ENCODE data around the gene NUP98.
"Not testable (repeated sequence)": the region's sequence is repeated elsewhere in the genome, so short reads cannot be mapped to it uniquely, and the experiment has no call there.

NUP98 gene

GRCh38 chr11:3817181-3817800 lies 19.9 kb upstream of the NUP98 start:
- CTCF ChIA-PET, result no interaction called here
- DNase-seq (ENCODE audit: extremely low spot score), result no peak
- POLR2A ChIA-PET, result no interaction called here
- TF ChIP-seq HDGF (IDR thresholded peaks at IDR 0.05; ENCODE audit: borderline replicate concordance) (no peak), CTBP1 (IDR thresholded peaks at IDR 0.05; ENCODE audit: borderline replicate concordance) (no peak), PKNOX1 (IDR thresholded peaks at IDR 0.05) (no peak), ARNT (IDR thresholded peaks at IDR 0.05) (no peak), SUZ12 (IDR thresholded peaks at IDR 0.05) (no peak), ZNF384 (IDR thresholded peaks at IDR 0.05) (no peak), FOXK2 (IDR thresholded peaks at IDR 0.05) (no peak), L3MBTL2 (conservative IDR thresholded peaks at IDR 0.05) (no peak), BHLHE40 (IDR thresholded peaks at IDR 0.05; ENCODE audit: borderline replicate concordance) (no peak), SP1 (IDR thresholded peaks at IDR 0.05) (no peak), FOXM1 (IDR thresholded peaks at IDR 0.05; ENCODE audit: borderline replicate concordance) (no peak), NFRKB (IDR thresholded peaks at IDR 0.05) (no peak)

- no peak for TF ChIP-seq PKNOX1 (IDR thresholded peaks at IDR 0.05)
- no peak for TF ChIP-seq NFRKB (IDR thresholded peaks at IDR 0.05)
- no peak for TF ChIP-seq HDGF (IDR thresholded peaks at IDR 0.05; ENCODE audit: borderline replicate concordance)
- no peak for TF ChIP-seq L3MBTL2 (conservative IDR thresholded peaks at IDR 0.05)
- no peak for TF ChIP-seq BHLHE40 (IDR thresholded peaks at IDR 0.05; ENCODE audit: borderline replicate concordance)
- TF ChIP-seq ARNT (IDR thresholded peaks at IDR 0.05), result no peak
- no peak for TF ChIP-seq LEF1 (IDR thresholded peaks at IDR 0.05; ENCODE audit: borderline replicate concordance)
- TF ChIP-seq FOXM1 (IDR thresholded peaks at IDR 0.05; ENCODE audit: borderline replicate concordance), result no peak
- TF ChIP-seq SP1 (IDR thresholded peaks at IDR 0.05), result no peak
- no peak for TF ChIP-seq ELF4 (IDR thresholded peaks at IDR 0.05)
- TF ChIP-seq SUZ12 (IDR thresholded peaks at IDR 0.05), result no peak
- no peak for TF ChIP-seq ZNF384 (IDR thresholded peaks at IDR 0.05)
- TF ChIP-seq FOXA1 (IDR thresholded peaks at IDR 0.05), result no peak
- TF ChIP-seq FOXK2 (IDR thresholded peaks at IDR 0.05), result no peak
- no peak for TF ChIP-seq CTBP1 (IDR thresholded peaks at IDR 0.05; ENCODE audit: borderline replicate concordance)
- TF ChIP-seq TARDBP (IDR thresholded peaks at IDR 0.05), result no peak
- CTCF ChIA-PET, result no interaction called here
- POLR2A ChIA-PET, result no interaction called here
- no peak for DNase-seq (ENCODE audit: extremely low spot score)
Observed at GRCh38 chr11:3816673-3817072, 19.3 kb upstream of the NUP98 start.

- no peak for TF ChIP-seq ZNF384 (IDR thresholded peaks at IDR 0.05)
- TF ChIP-seq CTBP1 (IDR thresholded peaks at IDR 0.05; ENCODE audit: borderline replicate concordance), result no peak
- no peak for TF ChIP-seq BHLHE40 (IDR thresholded peaks at IDR 0.05; ENCODE audit: borderline replicate concordance)
- TF ChIP-seq LEF1 (IDR thresholded peaks at IDR 0.05; ENCODE audit: borderline replicate concordance), result no peak
- TF ChIP-seq HDGF (IDR thresholded peaks at IDR 0.05; ENCODE audit: borderline replicate concordance), result no peak
- no peak for TF ChIP-seq SP1 (IDR thresholded peaks at IDR 0.05)
- TF ChIP-seq FOXK2 (IDR thresholded peaks at IDR 0.05), result no peak
- no peak for TF ChIP-seq L3MBTL2 (conservative IDR thresholded peaks at IDR 0.05)
- TF ChIP-seq TARDBP (IDR thresholded peaks at IDR 0.05), result no peak
- no peak for TF ChIP-seq FOXM1 (IDR thresholded peaks at IDR 0.05; ENCODE audit: borderline replicate concordance)
- no peak for TF ChIP-seq SUZ12 (IDR thresholded peaks at IDR 0.05)
- no peak for TF ChIP-seq ELF4 (IDR thresholded peaks at IDR 0.05)
- TF ChIP-seq FOXA1 (IDR thresholded peaks at IDR 0.05), result no peak
- no peak for TF ChIP-seq ARNT (IDR thresholded peaks at IDR 0.05)
- no peak for TF ChIP-seq NFRKB (IDR thresholded peaks at IDR 0.05)
- TF ChIP-seq PKNOX1 (IDR thresholded peaks at IDR 0.05), result no peak
- CTCF ChIA-PET, result no interaction called here
- DNase-seq (ENCODE audit: extremely low spot score), result no peak
- POLR2A ChIA-PET, result no interaction called here
Observed at GRCh38 chr11:3815845-3816244, 18.5 kb upstream of the NUP98 start.

- POLR2A ChIA-PET, result interaction anchor here (1.1 kb wide), 1 partner anchor 26 kb away, joined by 3 read pairs; the partner anchor contains the start of gene RHOG
- DNase-seq (ENCODE audit: extremely low spot score); CTCF ChIA-PET: not testable (repeated sequence)
Observed at GRCh38 chr11:3814832-3815231, 17.5 kb upstream of the NUP98 start.

- ChIA-PET CTCF (no interaction called here), POLR2A (no interaction called here)
- TF ChIP-seq BHLHE40 (IDR thresholded peaks at IDR 0.05; ENCODE audit: borderline replicate concordance) (no peak), CTBP1 (IDR thresholded peaks at IDR 0.05; ENCODE audit: borderline replicate concordance) (no peak), ELF4 (IDR thresholded peaks at IDR 0.05) (no peak), FOXA1 (IDR thresholded peaks at IDR 0.05) (no peak), NFRKB (IDR thresholded peaks at IDR 0.05) (no peak), FOXM1 (IDR thresholded peaks at IDR 0.05; ENCODE audit: borderline replicate concordance) (no peak)
- DNase-seq (ENCODE audit: extremely low spot score), result no peak
Observed at GRCh38 chr11:3810951-3811350, 13.6 kb upstream of the NUP98 start.

GRCh38 chr11:3810446-3810845 lies 13.1 kb upstream of the NUP98 start:
- TF ChIP-seq ZNF384 (IDR thresholded peaks at IDR 0.05) (no peak), LEF1 (IDR thresholded peaks at IDR 0.05; ENCODE audit: borderline replicate concordance) (no peak), ARNT (IDR thresholded peaks at IDR 0.05) (no peak), NFRKB (IDR thresholded peaks at IDR 0.05) (no peak), L3MBTL2 (conservative IDR thresholded peaks at IDR 0.05) (no peak), FOXK2 (IDR thresholded peaks at IDR 0.05) (no peak), PKNOX1 (IDR thresholded peaks at IDR 0.05) (no peak), ELF4 (IDR thresholded peaks at IDR 0.05) (no peak), HDGF (IDR thresholded peaks at IDR 0.05; ENCODE audit: borderline replicate concordance) (no peak), CTBP1 (IDR thresholded peaks at IDR 0.05; ENCODE audit: borderline replicate concordance) (no peak), SP1 (IDR thresholded peaks at IDR 0.05) (no peak), FOXM1 (IDR thresholded peaks at IDR 0.05; ENCODE audit: borderline replicate concordance) (no peak), BHLHE40 (IDR thresholded peaks at IDR 0.05; ENCODE audit: borderline replicate concordance) (no peak), SUZ12 (IDR thresholded peaks at IDR 0.05) (no peak), FOXA1 (IDR thresholded peaks at IDR 0.05) (no peak), TARDBP (IDR thresholded peaks at IDR 0.05) (no peak)
- ChIA-PET CTCF (interaction anchor here (1.7 kb wide), 1 partner anchor 10 kb away, joined by 8 read pairs; no protein-coding TSS in a partner anchor), POLR2A (no interaction called here)
- no peak for DNase-seq (ENCODE audit: extremely low spot score)

Measured in HEK293T (cell line).